GM12891 (cell line): ENCODE data around the gene HMCN2.

Experiments
- PAX5 ChIP-seq: IDR thresholded peaks from 2 replicates; pipeline ENCODE4 v1.6.1; 2011; ENCODE audit warnings: low read length, moderate library complexity, mild to moderate bottlenecking; ENCODE audit not compliant: insufficient read depth, severe bottlenecking
- POLR2A ChIP-seq: IDR thresholded peaks from 2 replicates; pipeline ENCODE4 v1.6.1; 2011; ENCODE audit warnings: low read depth, low read length, control low read depth
- POLR2AphosphoS5 ChIP-seq: IDR thresholded peaks from 2 replicates; pipeline ENCODE4 v1.6.1; 2011; ENCODE audit warnings: low read depth, low read length, control low read depth
- SPI1 ChIP-seq: IDR thresholded peaks from 2 replicates; pipeline ENCODE4 v1.6.1; 2011; ENCODE audit warnings: low read depth, low read length, control low read depth
- TAF1 ChIP-seq: IDR thresholded peaks from 2 replicates; pipeline ENCODE4 v1.6.1; 2011; ENCODE audit warnings: low read depth, low read length, control low read depth

DNA sequence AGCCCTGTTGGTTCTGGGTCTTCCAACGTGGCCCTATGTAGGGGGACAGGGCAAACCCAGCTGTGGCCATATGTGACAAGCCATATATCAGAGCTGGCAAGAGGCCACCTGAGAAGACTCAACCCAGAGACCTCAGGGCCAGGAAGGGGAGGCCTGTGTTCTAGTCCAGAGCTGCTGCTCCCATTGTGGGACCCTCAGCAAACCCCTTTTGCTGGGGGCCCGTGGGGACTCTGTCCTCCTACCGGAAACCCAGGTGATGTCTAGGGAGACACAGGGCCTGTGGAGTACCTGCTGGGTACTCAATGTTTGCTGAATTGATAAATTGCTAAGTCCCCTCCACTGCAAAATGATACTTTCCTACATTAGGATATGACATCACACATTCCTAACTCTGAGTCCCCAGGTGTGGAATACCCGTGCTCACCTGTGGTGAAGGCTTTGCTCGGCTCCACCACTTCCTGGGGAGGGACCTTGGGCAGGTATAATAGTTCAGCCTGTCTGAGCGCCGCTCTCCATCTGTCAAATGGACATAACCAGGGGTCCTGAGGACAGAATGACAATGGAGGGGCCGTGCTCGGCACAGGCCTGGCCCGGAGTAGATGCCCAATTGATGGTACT, 140.8 kb downstream of the HMCN2 start:
- TF ChIP-seq POLR2A = no peak
- no peak for TF ChIP-seq POLR2AphosphoS5
- TF ChIP-seq TAF1 = no peak
- no peak for TF ChIP-seq SPI1
- no peak for TF ChIP-seq PAX5
